Astrocyte (in vitro differentiated cells and primary cell): ENCODE data around the gene FAM229A.

Experiments
- EZH2 ChIP-seq: IDR thresholded peaks from 2 replicates; pipeline ENCODE4 v1.6.1; 2012; ENCODE audit warnings: mild to moderate bottlenecking, low read length, inconsistent platforms; ENCODE audit not compliant: insufficient read depth
- TF ChIP-seq, protein P1 (sequence below): IDR thresholded peaks from 2 replicates; pipeline ENCODE4 v1.5.1; 2011; ENCODE audit warnings: low read depth, mild to moderate bottlenecking, inconsistent platforms, low read length, moderate library complexity; ENCODE audit not compliant: insufficient read depth

DNA sequence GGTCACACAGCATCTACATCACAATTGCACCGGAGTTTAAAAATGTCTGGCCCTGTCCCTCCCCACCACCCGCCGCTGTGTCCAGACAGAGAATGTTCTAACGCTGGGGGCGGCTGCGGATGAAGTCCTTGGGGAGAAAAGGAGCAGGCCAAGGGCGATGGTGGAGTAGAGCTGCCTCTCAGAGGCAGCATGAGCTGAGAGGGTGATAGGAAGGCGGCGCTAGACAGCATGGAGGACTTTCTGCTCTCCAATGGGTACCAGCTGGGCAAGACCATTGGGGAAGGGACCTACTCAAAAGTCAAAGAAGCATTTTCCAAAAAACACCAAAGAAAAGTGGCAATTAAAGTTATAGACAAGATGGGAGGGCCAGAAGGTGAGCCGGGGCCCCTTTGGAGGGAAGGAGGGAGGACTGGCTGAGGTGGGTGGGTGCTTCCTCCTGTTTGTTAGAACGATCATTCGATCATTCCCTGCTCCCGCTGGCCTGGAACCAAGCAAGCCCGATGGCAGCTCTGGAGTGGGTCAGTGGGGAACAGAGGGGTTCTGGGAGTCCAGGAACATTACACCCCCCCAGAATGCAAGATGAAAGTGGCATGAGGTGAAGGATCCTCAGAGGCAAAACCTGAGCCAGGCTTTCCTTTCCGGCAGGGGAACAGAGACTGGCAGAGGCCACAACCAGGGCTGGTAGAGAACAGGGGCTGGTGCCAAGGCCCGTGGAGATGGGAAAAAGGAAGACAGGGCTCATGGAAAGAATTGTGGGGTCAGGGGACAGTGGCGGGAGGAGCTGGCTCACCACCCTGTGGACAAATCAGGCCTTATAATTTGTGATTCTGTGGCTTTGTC lies at the start of gene FAM229A, which contains the start of gene TSSK3:
- no peak for TF ChIP-seq EZH2
- TF ChIP-seq, protein P1, sequence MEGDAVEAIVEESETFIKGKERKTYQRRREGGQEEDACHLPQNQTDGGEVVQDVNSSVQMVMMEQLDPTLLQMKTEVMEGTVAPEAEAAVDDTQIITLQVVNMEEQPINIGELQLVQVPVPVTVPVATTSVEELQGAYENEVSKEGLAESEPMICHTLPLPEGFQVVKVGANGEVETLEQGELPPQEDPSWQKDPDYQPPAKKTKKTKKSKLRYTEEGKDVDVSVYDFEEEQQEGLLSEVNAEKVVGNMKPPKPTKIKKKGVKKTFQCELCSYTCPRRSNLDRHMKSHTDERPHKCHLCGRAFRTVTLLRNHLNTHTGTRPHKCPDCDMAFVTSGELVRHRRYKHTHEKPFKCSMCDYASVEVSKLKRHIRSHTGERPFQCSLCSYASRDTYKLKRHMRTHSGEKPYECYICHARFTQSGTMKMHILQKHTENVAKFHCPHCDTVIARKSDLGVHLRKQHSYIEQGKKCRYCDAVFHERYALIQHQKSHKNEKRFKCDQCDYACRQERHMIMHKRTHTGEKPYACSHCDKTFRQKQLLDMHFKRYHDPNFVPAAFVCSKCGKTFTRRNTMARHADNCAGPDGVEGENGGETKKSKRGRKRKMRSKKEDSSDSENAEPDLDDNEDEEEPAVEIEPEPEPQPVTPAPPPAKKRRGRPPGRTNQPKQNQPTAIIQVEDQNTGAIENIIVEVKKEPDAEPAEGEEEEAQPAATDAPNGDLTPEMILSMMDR: no peak
